Measurements from ENCODE around the gene CWC27. TPM values are rescaled to one million over a fixed set of nuclear protein-coding genes. Genes with fewer than 3 reads are reported as not detected.

Gene CWC27
- polyA plus RNA-seq, 1 donor from 2014 or later, result 28.8 TPM

GRCh38 chr5:64839936-64840335, 71.2 kb downstream of the CWC27 start:
- Mint-ChIP-seq H3K27ac (no peak overlapping the region), H3K27me3 (no peaks in the 10 kb centered on the region), H3K4me1 (peaks cover 0 to 1% (median 0%) of the 10 kb centered on the region in 3 donors), H3K9me3 (peaks cover 0 to 6% (median 4%) of the 10 kb centered on the region in 3 donors), H3K4me3 (no peak overlapping the region), H3K36me3 (peaks cover 21% of the 10 kb centered on the region)

GRCh38 chr5:64840958-64841357, 72.2 kb downstream of the CWC27 start:
- H3K4me3 Mint-ChIP-seq, result no peak overlapping the region
- no peaks in the 10 kb centered on the region for H3K27me3 Mint-ChIP-seq
- peaks cover 28% of the 10 kb centered on the region for H3K36me3 Mint-ChIP-seq
- H3K4me1 Mint-ChIP-seq, result peaks cover 0 to 1% (median 0%) of the 10 kb centered on the region in 3 donors
- no peak overlapping the region for H3K27ac Mint-ChIP-seq
- peaks cover 2 to 17% (median 9%) of the 10 kb centered on the region in 3 donors for H3K9me3 Mint-ChIP-seq

- Mint-ChIP-seq H3K4me3 (no peak overlapping the region), H3K27me3 (no peaks in the 10 kb centered on the region), H3K4me1 (peaks cover 0 to 7% (median 0%) of the 10 kb centered on the region in 3 donors), H3K36me3 (peaks cover 10% of the 10 kb centered on the region), H3K9me3 (no peaks in the 10 kb centered on the region), H3K27ac (no peak overlapping the region)
Observed at GRCh38 chr5:64853777-64854176, 85.0 kb downstream of the CWC27 start.

GRCh38 chr5:64854855-64855254, 86.1 kb downstream of the CWC27 start:
- Mint-ChIP-seq H3K4me3 (no peak overlapping the region), H3K4me1 (peaks cover 0 to 7% (median 0%) of the 10 kb centered on the region in 3 donors), H3K27me3 (no peaks in the 10 kb centered on the region), H3K9me3 (no peaks in the 10 kb centered on the region), H3K27ac (no peak overlapping the region), H3K36me3 (peaks cover 10% of the 10 kb centered on the region)

GRCh38 chr5:64859881-64860280, 91.2 kb downstream of the CWC27 start:
- no peaks in the 10 kb centered on the region for H3K4me1 Mint-ChIP-seq
- H3K9me3 Mint-ChIP-seq, result no peaks in the 10 kb centered on the region
- H3K4me3 Mint-ChIP-seq, result no peak overlapping the region

GRCh38 chr5:64861281-64861680, 92.6 kb downstream of the CWC27 start:
- Mint-ChIP-seq H3K27me3 (no peaks in the 10 kb centered on the region), H3K36me3 (peaks cover 9% of the 10 kb centered on the region), H3K9me3 (no peaks in the 10 kb centered on the region), H3K4me1 (no peaks in the 10 kb centered on the region), H3K27ac (no peak overlapping the region), H3K4me3 (no peak overlapping the region)

More at GRCh38 chr5:64859881-64860280, 91.2 kb downstream of the CWC27 start:
- H3K27me3 Mint-ChIP-seq, result no peaks in the 10 kb centered on the region
- peaks cover 10% of the 10 kb centered on the region for H3K36me3 Mint-ChIP-seq
- H3K27ac Mint-ChIP-seq, result no peak overlapping the region

- Mint-ChIP-seq H3K36me3 (peaks cover 5% of the 10 kb centered on the region), H3K27ac (no peak overlapping the region), H3K4me1 (no peaks in the 10 kb centered on the region), H3K9me3 (no peaks in the 10 kb centered on the region), H3K4me3 (no peak overlapping the region), H3K27me3 (no peaks in the 10 kb centered on the region)
Observed at GRCh38 chr5:64864171-64864570, 95.4 kb downstream of the CWC27 start.

GRCh38 chr5:64865662-64866061, 96.9 kb downstream of the CWC27 start:
- H3K4me1 Mint-ChIP-seq, result no peaks in the 10 kb centered on the region
- no peaks in the 10 kb centered on the region for H3K9me3 Mint-ChIP-seq
- peaks cover 3% of the 10 kb centered on the region for H3K36me3 Mint-ChIP-seq
- H3K27ac Mint-ChIP-seq, result no peak overlapping the region
- no peak overlapping the region for H3K4me3 Mint-ChIP-seq
- H3K27me3 Mint-ChIP-seq, result no peaks in the 10 kb centered on the region

GRCh38 chr5:64869419-64869818, 100.7 kb downstream of the CWC27 start:
- Mint-ChIP-seq H3K27ac (no peak overlapping the region), H3K27me3 (no peaks in the 10 kb centered on the region), H3K9me3 (no peaks in the 10 kb centered on the region), H3K4me1 (no peaks in the 10 kb centered on the region), H3K4me3 (no peak overlapping the region), H3K36me3 (no peaks in the 10 kb centered on the region)

GRCh38 chr5:64872044-64872443, 103.3 kb downstream of the CWC27 start:
- no peak overlapping the region for H3K27ac Mint-ChIP-seq
- no peaks in the 10 kb centered on the region for H3K4me1 Mint-ChIP-seq
- H3K36me3 Mint-ChIP-seq, result no peaks in the 10 kb centered on the region
- H3K4me3 Mint-ChIP-seq, result no peak overlapping the region
- H3K27me3 Mint-ChIP-seq, result no peaks in the 10 kb centered on the region
- no peaks in the 10 kb centered on the region for H3K9me3 Mint-ChIP-seq

- H3K4me1 Mint-ChIP-seq, result no peaks in the 10 kb centered on the region
Observed at GRCh38 chr5:64873441-64873840, 104.7 kb downstream of the CWC27 start.

GRCh38 chr5:64874753-64875152, 106.0 kb downstream of the CWC27 start:
- Mint-ChIP-seq H3K9me3 (no peaks in the 10 kb centered on the region), H3K27me3 (no peaks in the 10 kb centered on the region), H3K36me3 (no peaks in the 10 kb centered on the region), H3K4me1 (no peaks in the 10 kb centered on the region), H3K4me3 (no peak overlapping the region), H3K27ac (no peak overlapping the region)

More at GRCh38 chr5:64873441-64873840, 104.7 kb downstream of the CWC27 start:
- Mint-ChIP-seq H3K9me3 (no peaks in the 10 kb centered on the region), H3K27ac (peak overlapping the region in 1 of 3 donors; percentile 5), H3K36me3 (no peaks in the 10 kb centered on the region), H3K4me3 (no peak overlapping the region), H3K27me3 (no peaks in the 10 kb centered on the region)

- Mint-ChIP-seq H3K27me3 (no peaks in the 10 kb centered on the region), H3K4me3 (no peak overlapping the region), H3K4me1 (no peaks in the 10 kb centered on the region), H3K36me3 (no peaks in the 10 kb centered on the region), H3K9me3 (no peaks in the 10 kb centered on the region), H3K27ac (no peak overlapping the region)
Observed at GRCh38 chr5:64876203-64876602, 107.5 kb downstream of the CWC27 start.

GRCh38 chr5:64880821-64881220, 112.1 kb downstream of the CWC27 start:
- Mint-ChIP-seq H3K4me3 (no peak overlapping the region), H3K9me3 (peaks cover 0 to 2% (median 0%) of the 10 kb centered on the region in 3 donors), H3K27ac (no peak overlapping the region), H3K36me3 (no peaks in the 10 kb centered on the region), H3K27me3 (no peaks in the 10 kb centered on the region), H3K4me1 (no peaks in the 10 kb centered on the region)

- H3K4me3 Mint-ChIP-seq, result no peak overlapping the region
- no peaks in the 10 kb centered on the region for H3K4me1 Mint-ChIP-seq
- H3K27ac Mint-ChIP-seq, result no peak overlapping the region
- H3K27me3 Mint-ChIP-seq, result no peaks in the 10 kb centered on the region
- H3K36me3 Mint-ChIP-seq, result no peaks in the 10 kb centered on the region
- H3K9me3 Mint-ChIP-seq, result peaks cover 0 to 2% (median 0%) of the 10 kb centered on the region in 3 donors
Observed at GRCh38 chr5:64883912-64884311, 115.2 kb downstream of the CWC27 start.

GRCh38 chr5:64884541-64884940, 115.8 kb downstream of the CWC27 start:
- H3K36me3 Mint-ChIP-seq, result no peaks in the 10 kb centered on the region
- H3K27ac Mint-ChIP-seq, result no peak overlapping the region
- H3K27me3 Mint-ChIP-seq, result no peaks in the 10 kb centered on the region
- H3K9me3 Mint-ChIP-seq, result peaks cover 0 to 2% (median 0%) of the 10 kb centered on the region in 3 donors
- no peak overlapping the region for H3K4me3 Mint-ChIP-seq
- no peaks in the 10 kb centered on the region for H3K4me1 Mint-ChIP-seq

- Mint-ChIP-seq H3K4me3 (no peak overlapping the region), H3K27ac (no peak overlapping the region), H3K4me1 (no peaks in the 10 kb centered on the region), H3K36me3 (peaks cover 2% of the 10 kb centered on the region), H3K9me3 (no peaks in the 10 kb centered on the region), H3K27me3 (no peaks in the 10 kb centered on the region)
Observed at GRCh38 chr5:64887910-64888309, 119.2 kb downstream of the CWC27 start.
